T-helper 1 cell treated with Interleukin-12 subunit alpha and Interleukin-12 subunit beta and Interleukin-4 antibody, amounts not matched to agents 30 μg/mL and 1 μg/mL, for 36 hours (primary cell): Measurements from ENCODE around the gene LPP.

Source experiments
- H3K27ac Mint-ChIP-seq: one replicate; pipeline ENCODE4 v1.8.0; 2021; ENCODE audit warnings: mild to moderate bottlenecking, mixed read lengths
- H3K27me3 Mint-ChIP-seq: one replicate; pipeline ENCODE4 v1.8.0; 2021; ENCODE audit warnings: low read depth, mixed read lengths
- H3K36me3 Mint-ChIP-seq: one replicate; pipeline ENCODE4 v1.8.0; 2021; ENCODE audit warnings: low read depth, mixed read lengths
- H3K4me1 Mint-ChIP-seq: one replicate; pipeline ENCODE4 v1.8.0; 2021; ENCODE audit warnings: low read depth, mixed read lengths
- H3K4me3 Mint-ChIP-seq: one replicate; pipeline ENCODE4 v1.8.0; 2021; ENCODE audit warnings: mild to moderate bottlenecking, moderate library complexity, mixed read lengths
- H3K9me3 Mint-ChIP-seq: one replicate; pipeline ENCODE4 v1.8.0; 2021; ENCODE audit warnings: mixed read lengths

LPP gene

GRCh38 chr3:188508454-188508853, 354.5 kb downstream of the LPP start:
- Mint-ChIP-seq H3K4me3 (no peak overlapping the region), H3K36me3 (peaks cover 20% of the 10 kb centered on the region)

GRCh38 chr3:188509316-188509715, 355.4 kb downstream of the LPP start:
- H3K27ac Mint-ChIP-seq, result no peak overlapping the region
- peaks cover 15% of the 10 kb centered on the region for H3K9me3 Mint-ChIP-seq
- no peaks in the 10 kb centered on the region for H3K27me3 Mint-ChIP-seq
- H3K4me1 Mint-ChIP-seq, result peaks cover 7% of the 10 kb centered on the region
- peaks cover 12% of the 10 kb centered on the region for H3K36me3 Mint-ChIP-seq
- no peak overlapping the region for H3K4me3 Mint-ChIP-seq

More at GRCh38 chr3:188508454-188508853, 354.5 kb downstream of the LPP start:
- H3K4me1 Mint-ChIP-seq, result peaks cover 7% of the 10 kb centered on the region
- no peak overlapping the region for H3K27ac Mint-ChIP-seq
- no peaks in the 10 kb centered on the region for H3K27me3 Mint-ChIP-seq
- peaks cover 24% of the 10 kb centered on the region for H3K9me3 Mint-ChIP-seq

GRCh38 chr3:188510366-188510765, 356.4 kb downstream of the LPP start:
- Mint-ChIP-seq H3K36me3 (peaks cover 7% of the 10 kb centered on the region), H3K9me3 (peaks cover 7% of the 10 kb centered on the region), H3K4me3 (no peak overlapping the region), H3K27me3 (no peaks in the 10 kb centered on the region), H3K4me1 (peaks cover 7% of the 10 kb centered on the region), H3K27ac (no peak overlapping the region)

- Mint-ChIP-seq H3K9me3 (peaks cover 5% of the 10 kb centered on the region), H3K27me3 (no peaks in the 10 kb centered on the region), H3K4me3 (no peak overlapping the region), H3K4me1 (no peaks in the 10 kb centered on the region), H3K27ac (no peak overlapping the region), H3K36me3 (peaks cover 3% of the 10 kb centered on the region)
Measured at GRCh38 chr3:188513662-188514328, 359.8 kb downstream of the LPP start.

GRCh38 chr3:188516515-188516914, 362.6 kb downstream of the LPP start:
- H3K4me3 Mint-ChIP-seq, result no peak overlapping the region
- no peaks in the 10 kb centered on the region for H3K27me3 Mint-ChIP-seq

GRCh38 chr3:188518416-188518815, 364.5 kb downstream of the LPP start:
- no peak overlapping the region for H3K4me3 Mint-ChIP-seq
- H3K4me1 Mint-ChIP-seq, result no peaks in the 10 kb centered on the region
- no peaks in the 10 kb centered on the region for H3K27me3 Mint-ChIP-seq
- peaks cover 5% of the 10 kb centered on the region for H3K9me3 Mint-ChIP-seq
- H3K36me3 Mint-ChIP-seq, result peaks cover 3% of the 10 kb centered on the region
- no peak overlapping the region for H3K27ac Mint-ChIP-seq

More at GRCh38 chr3:188516515-188516914, 362.6 kb downstream of the LPP start:
- no peaks in the 10 kb centered on the region for H3K4me1 Mint-ChIP-seq
- H3K9me3 Mint-ChIP-seq, result peaks cover 5% of the 10 kb centered on the region
- peaks cover 3% of the 10 kb centered on the region for H3K36me3 Mint-ChIP-seq
- H3K27ac Mint-ChIP-seq, result no peak overlapping the region

- Mint-ChIP-seq H3K4me3 (no peak overlapping the region), H3K9me3 (peaks cover 5% of the 10 kb centered on the region), H3K4me1 (no peaks in the 10 kb centered on the region)
Measured at GRCh38 chr3:188518835-188519452, 365.0 kb downstream of the LPP start.

GRCh38 chr3:188520466-188520865, 366.5 kb downstream of the LPP start:
- no peak overlapping the region for H3K4me3 Mint-ChIP-seq
- peaks cover 5% of the 10 kb centered on the region for H3K9me3 Mint-ChIP-seq
- H3K27me3 Mint-ChIP-seq, result no peaks in the 10 kb centered on the region
- no peak overlapping the region for H3K27ac Mint-ChIP-seq
- H3K36me3 Mint-ChIP-seq, result peaks cover 10% of the 10 kb centered on the region
- no peaks in the 10 kb centered on the region for H3K4me1 Mint-ChIP-seq

More at GRCh38 chr3:188518835-188519452, 365.0 kb downstream of the LPP start:
- Mint-ChIP-seq H3K27ac (no peak overlapping the region), H3K36me3 (peaks cover 5% of the 10 kb centered on the region), H3K27me3 (no peaks in the 10 kb centered on the region)

GRCh38 chr3:188522115-188522514, 368.2 kb downstream of the LPP start:
- Mint-ChIP-seq H3K4me1 (no peaks in the 10 kb centered on the region), H3K4me3 (no peak overlapping the region), H3K9me3 (peaks cover 5% of the 10 kb centered on the region), H3K27me3 (no peaks in the 10 kb centered on the region), H3K27ac (no peak overlapping the region), H3K36me3 (peaks cover 22% of the 10 kb centered on the region)

- H3K4me1 Mint-ChIP-seq, result no peaks in the 10 kb centered on the region
- H3K27me3 Mint-ChIP-seq, result no peaks in the 10 kb centered on the region
- H3K4me3 Mint-ChIP-seq, result no peak overlapping the region
- H3K27ac Mint-ChIP-seq, result no peak overlapping the region
- H3K9me3 Mint-ChIP-seq, result no peaks in the 10 kb centered on the region
- peaks cover 19% of the 10 kb centered on the region for H3K36me3 Mint-ChIP-seq
Measured at GRCh38 chr3:188523291-188523690, 369.3 kb downstream of the LPP start.

GRCh38 chr3:188524052-188524451, 370.1 kb downstream of the LPP start:
- Mint-ChIP-seq H3K4me1 (no peaks in the 10 kb centered on the region), H3K36me3 (peaks cover 19% of the 10 kb centered on the region)

GRCh38 chr3:188526057-188526456, 372.1 kb downstream of the LPP start:
- H3K27me3 Mint-ChIP-seq, result no peaks in the 10 kb centered on the region
- no peaks in the 10 kb centered on the region for H3K9me3 Mint-ChIP-seq

More at GRCh38 chr3:188524052-188524451, 370.1 kb downstream of the LPP start:
- Mint-ChIP-seq H3K9me3 (no peaks in the 10 kb centered on the region), H3K4me3 (no peak overlapping the region), H3K27ac (no peak overlapping the region), H3K27me3 (no peaks in the 10 kb centered on the region)

GRCh38 chr3:188527389-188527788, 373.4 kb downstream of the LPP start:
- Mint-ChIP-seq H3K27ac (no peak overlapping the region), H3K36me3 (peaks cover 23% of the 10 kb centered on the region)

More at GRCh38 chr3:188526057-188526456, 372.1 kb downstream of the LPP start:
- H3K4me1 Mint-ChIP-seq, result peaks cover 3% of the 10 kb centered on the region
- peaks cover 23% of the 10 kb centered on the region for H3K36me3 Mint-ChIP-seq
- H3K27ac Mint-ChIP-seq, result no peak overlapping the region
- H3K4me3 Mint-ChIP-seq, result no peak overlapping the region

GRCh38 chr3:188528396-188528795, 374.4 kb downstream of the LPP start:
- no peak overlapping the region for H3K4me3 Mint-ChIP-seq
- H3K27ac Mint-ChIP-seq, result no peak overlapping the region
- peaks cover 6% of the 10 kb centered on the region for H3K4me1 Mint-ChIP-seq
- no peaks in the 10 kb centered on the region for H3K9me3 Mint-ChIP-seq
- peaks cover 23% of the 10 kb centered on the region for H3K36me3 Mint-ChIP-seq
- no peaks in the 10 kb centered on the region for H3K27me3 Mint-ChIP-seq

More at GRCh38 chr3:188527389-188527788, 373.4 kb downstream of the LPP start:
- Mint-ChIP-seq H3K4me1 (peaks cover 3% of the 10 kb centered on the region), H3K27me3 (no peaks in the 10 kb centered on the region), H3K4me3 (no peak overlapping the region), H3K9me3 (no peaks in the 10 kb centered on the region)

GRCh38 chr3:188529228-188529627, 375.3 kb downstream of the LPP start:
- H3K27ac Mint-ChIP-seq, result no peak overlapping the region
- no peaks in the 10 kb centered on the region for H3K27me3 Mint-ChIP-seq
- H3K4me1 Mint-ChIP-seq, result peaks cover 6% of the 10 kb centered on the region
- H3K9me3 Mint-ChIP-seq, result no peaks in the 10 kb centered on the region
- no peak overlapping the region for H3K4me3 Mint-ChIP-seq
- peaks cover 21% of the 10 kb centered on the region for H3K36me3 Mint-ChIP-seq
